ENCODE data around the gene KIF1C.

KIF1C gene

DNA sequence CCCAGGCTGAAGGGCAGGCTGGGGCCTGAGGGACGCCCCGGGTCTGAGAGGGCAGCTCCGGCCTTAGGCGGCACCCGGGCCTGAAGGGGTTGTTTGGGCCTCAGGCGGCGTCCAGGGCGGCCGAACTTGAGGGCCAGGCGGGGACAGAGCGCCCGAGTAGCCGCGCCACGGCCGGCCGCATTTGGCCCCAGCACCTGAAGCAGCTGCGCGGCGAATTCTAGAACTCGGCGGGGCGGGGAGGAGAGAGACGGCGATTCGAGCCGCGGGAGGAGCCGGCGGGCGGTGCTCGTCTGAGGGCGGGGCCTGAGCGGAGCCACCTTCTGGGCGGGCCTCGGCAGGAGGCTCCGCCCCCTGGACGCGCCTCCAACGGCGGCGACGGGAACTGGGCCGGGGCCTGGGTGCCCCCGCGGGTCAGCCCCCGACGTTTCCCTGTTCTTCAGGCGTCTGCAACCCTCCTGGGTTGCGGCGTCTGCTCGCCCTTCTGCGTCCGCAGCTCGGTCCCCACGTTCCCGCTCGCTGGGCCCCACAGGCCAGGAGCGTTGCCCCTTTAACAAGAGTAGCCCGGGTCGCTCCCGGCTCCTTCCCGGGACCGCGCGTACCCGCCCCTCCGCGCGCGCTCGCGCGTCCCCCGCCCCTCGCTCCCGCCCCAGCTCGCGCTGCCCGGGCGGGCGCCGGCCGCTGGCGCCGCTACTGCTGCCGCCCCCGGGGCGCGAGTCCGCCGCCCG, at the start of gene KIF1C, which contains the start of gene INCA1:
KIF1C (plus strand) TSS at position 649 of the 725 bp plus-strand sequence. CDS start 2,297 bp downstream, outside the sequence.
INCA1 (minus strand) TSS at position 221 of the 725 bp plus-strand sequence. CDS start 3,085 bp downstream, outside the sequence.
- peak; percentile 90 to 91 for DNase-seq

DNA sequence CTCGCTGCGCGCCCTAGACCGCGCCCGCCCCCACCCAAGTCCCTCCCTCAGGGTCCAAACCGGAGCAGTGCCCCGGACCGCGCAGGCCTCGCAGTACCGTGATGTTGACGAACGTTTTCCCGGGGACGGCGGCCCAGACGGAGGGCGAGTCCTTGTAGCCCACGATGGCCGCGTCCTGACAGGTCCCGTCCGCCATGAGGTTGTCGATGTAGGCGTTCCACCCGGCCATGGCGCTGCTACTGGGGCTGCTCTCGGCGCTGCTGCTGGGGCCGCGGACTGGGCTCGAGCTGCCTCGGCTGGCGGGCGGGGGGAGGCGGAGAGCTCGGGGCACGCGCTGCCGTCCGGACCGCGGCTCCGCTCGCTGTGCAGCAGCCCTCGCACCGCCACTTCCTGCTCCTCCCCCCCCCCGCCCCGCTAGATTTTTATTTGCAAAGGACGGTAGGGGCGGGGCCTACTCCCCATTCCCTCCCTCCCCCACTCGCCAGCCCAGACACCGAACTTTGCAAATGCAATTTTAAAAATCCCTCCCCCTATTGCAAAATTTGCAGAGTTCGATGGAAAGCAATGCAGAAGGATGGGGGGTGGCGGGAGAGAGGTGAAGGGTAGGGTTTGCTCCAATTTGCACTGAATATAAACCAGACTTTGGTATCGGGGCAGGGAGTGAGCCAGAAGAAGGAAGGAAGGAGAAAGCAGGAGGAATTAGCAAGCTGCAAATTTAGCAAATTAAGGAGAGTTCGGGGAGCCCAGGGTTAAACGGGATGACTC, 49.4 kb upstream of the KIF1C start, which contains the start of gene PFN1:
PFN1 (minus strand) TSS at position 365 of the 765 bp plus-strand sequence; CDS start at position 229, 136 bp downstream.
- DNase-seq, result peak; percentile 92 to 93

- DNase-seq, result peak; percentile 78 to 83
Observed at GRCh38 chr17:4948931-4949320, 48.8 kb upstream of the KIF1C start.

GRCh38 chr17:4949321-4950074, 48.3 kb upstream of the KIF1C start:
- DNase-seq, result peak; percentile 85 to 86

DNA sequence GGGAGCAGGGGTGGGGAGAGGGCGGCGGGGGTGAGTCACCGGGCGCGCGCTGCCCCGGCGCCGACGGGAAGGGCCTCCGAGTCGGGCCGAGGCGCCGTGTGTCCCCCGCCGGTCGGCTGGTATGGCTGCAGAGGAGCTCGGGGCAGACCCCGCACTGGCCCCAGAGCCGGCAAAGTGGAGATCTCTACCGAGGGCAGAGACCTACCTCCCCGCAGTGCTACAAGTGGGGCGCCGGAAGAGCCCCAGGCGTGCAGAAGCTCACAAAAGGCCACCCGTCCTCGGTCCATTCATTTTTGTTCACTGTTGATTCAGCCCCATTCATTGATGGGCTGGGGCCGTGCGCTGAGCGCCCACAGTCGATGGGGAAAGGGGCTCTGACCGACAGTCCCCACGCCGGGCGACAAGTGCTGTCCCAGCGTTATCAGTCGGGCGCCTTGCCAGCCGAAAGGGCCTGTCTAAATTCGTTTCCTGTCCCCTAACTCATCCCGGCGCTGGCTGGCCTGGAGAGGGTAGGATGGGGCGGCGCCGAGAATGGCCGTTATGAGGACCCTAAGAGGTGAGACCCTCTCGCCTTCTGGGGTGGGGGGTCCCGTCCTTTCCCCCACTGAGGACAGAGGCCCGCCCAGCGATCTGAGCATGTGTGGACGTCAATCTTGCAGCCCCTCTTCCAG, 47.5 kb upstream of the KIF1C start:
- DNase-seq, result peak in 1 of 2 donors; percentile 17

- DNase-seq, result no peak
Observed at GRCh38 chr17:4950746-4951204, 47.0 kb upstream of the KIF1C start, which contains the start of gene ENO3. ENO3 (plus strand) TSS chr17:4951119; CDS start chr17:4951830, 711 bp downstream.

GRCh38 chr17:4951486-4951885, 46.3 kb upstream of the KIF1C start:
- DNase-seq, result no peak

GRCh38 chr17:4953451-4953961, 44.2 kb upstream of the KIF1C start:
- DNase-seq, result no peak

DNA sequence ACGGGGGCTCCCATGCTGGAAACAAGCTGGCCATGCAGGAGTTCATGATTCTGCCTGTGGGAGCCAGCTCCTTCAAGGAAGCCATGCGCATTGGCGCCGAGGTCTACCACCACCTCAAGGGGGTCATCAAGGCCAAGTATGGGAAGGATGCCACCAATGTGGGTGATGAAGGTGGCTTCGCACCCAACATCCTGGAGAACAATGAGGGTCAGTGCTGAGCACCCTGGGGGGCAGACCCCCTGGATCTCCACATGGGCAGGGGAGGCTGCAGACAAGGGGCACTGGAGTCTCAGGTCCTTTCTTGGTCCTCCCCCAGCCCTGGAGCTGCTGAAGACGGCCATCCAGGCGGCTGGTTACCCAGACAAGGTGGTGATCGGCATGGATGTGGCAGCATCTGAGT, 42.7 kb upstream of the KIF1C start:
- DNase-seq, result no peak

DNA sequence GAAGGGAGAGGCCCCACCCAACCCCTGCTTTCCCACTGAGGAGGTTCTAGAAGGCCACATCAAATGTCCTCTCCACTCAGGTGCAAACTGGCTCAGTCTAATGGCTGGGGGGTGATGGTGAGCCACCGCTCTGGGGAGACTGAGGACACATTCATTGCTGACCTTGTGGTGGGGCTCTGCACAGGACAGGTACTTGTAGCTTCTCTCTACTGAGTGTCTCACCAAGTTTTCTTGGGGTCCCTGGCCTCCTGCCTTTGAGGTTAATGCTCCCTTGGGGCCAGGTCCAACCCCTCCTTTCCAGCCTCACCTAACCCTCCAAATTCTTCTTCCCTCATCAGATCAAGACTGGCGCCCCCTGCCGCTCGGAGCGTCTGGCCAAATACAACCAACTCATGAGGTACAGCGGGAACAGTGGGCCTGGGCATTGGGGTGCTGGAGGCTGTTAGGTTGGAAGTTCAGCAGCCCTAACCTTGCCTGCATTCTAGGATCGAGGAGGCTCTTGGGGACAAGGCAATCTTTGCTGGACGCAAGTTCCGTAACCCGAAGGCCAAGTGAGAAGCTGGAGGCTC, 41.2 kb upstream of the KIF1C start:
- peak; percentile 44 to 52 for DNase-seq

GRCh38 chr17:4958102-4958501, 39.6 kb upstream of the KIF1C start:
- DNase-seq, result no peak

GRCh38 chr17:4959261-4959965, 38.3 kb upstream of the KIF1C start:
- DNase-seq, result no peak

GRCh38 chr17:4960279-4960922, 37.3 kb upstream of the KIF1C start:
- DNase-seq, result no peak

DNA sequence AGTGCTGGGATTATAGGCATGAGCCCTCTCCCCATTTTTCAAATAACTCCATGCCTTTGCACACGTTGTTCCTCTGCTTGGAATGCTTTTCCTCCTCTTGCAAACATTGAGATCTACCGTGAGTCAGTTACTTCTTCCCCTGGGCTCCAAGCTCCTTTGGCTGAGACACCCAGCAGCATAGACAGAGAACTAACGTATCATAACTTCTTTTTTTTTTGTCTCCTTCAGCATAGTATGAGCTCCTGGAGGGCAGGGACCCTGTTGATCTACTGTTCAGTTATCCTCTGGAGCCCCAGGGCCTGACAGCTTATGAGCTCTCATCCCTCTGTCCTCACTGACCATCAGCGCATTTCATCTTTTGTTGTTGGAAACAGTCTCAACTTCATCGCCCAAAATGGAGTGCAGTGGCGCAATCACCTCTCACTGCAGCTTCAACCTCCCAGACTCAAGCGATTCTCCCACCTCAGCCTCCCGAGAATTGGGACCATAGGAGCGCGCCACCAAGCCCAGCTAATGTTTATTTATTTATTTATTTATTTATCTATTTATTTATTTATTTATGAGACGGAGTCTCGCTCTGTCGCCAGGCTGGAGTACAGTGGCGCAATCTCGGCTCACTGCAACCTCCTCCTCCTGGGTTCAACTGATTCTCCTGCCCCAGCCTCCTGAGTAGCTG, 32.3 kb upstream of the KIF1C start:
- DNase-seq, result no peak

DNA sequence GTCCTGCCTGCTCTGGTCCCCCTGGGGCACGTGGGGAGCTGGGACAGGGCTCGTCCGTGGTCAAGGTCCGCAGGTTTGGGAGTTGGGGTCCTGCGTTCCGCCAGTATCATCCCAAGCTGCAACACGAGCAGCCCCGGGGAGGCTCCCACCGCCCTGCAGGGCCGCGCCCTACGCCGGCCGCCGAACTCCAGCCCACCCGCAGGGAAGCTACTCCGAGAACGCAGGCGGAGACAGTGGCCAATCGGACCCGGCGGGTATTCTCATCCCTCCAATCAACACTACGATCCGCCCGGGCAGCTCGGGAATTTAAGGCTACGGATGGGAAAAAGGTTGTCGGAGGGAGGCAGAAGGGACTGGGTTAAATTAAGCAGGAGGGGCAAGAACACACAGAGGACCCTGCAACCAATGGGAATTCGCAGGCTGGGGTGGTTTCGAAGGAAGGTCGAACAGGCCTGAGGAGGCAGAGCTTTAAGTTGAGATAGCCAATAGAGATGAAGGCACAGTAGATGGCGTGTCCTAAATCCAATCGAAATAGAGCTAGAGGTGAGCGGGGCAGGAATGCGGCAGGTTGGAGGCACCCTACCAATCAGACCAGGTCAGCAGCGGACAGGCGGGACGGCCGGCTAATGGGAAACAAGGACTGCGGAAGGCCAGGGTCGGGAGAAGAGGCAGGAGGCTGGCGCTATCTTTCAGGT, 30.8 kb upstream of the KIF1C start:
- DNase-seq, result peak; percentile 98 to 99

- peak; percentile 94 to 96 for DNase-seq
Observed at GRCh38 chr17:4967539-4968485, 29.9 kb upstream of the KIF1C start, which contains the start of gene SPAG7. SPAG7 (minus strand) TSS chr17:4967817; CDS start chr17:4967804, 13 bp downstream.

DNA sequence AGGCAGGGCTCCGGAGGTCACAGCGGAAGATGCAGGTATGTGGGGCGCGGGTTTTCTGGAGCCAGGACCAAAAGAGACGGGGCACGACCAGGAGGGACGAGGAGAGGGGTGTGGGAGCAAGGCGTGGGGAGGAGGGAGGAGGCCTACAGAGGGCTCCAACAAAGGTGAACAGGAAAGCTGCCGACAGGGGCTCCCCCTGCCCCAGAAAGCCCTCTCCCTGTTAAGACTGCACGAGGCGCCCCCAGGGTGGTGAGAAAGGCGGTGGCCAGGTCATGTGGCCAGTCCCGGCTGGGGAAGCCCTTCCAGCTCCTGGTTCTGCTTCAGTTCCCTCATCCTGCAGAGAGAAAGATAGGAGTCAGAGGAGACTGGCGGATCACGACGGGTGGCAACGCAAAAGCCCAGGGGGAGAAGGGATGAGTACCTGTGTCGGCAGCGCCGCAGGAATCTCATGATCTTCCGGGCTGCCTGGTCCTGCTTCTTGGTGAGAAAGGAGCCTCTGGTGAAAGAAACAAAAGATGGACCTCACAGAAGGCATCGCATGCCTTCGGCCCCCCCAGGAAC, 29.2 kb upstream of the KIF1C start:
- DNase-seq, result no peak

Measured in CD4-positive, alpha-beta T cell treated with Interleukin-1 beta for 1 hour (primary cell).